Activated CD4-positive, CD25-positive, alpha-beta regulatory T cell treated with anti-CD3 and anti-CD28 coated beads, Interleukin-2, amount 50 U/mL, for 72 hours (primary cell): ENCODE results near the gene STK38L.
A peak's percentile ranks its signal among the peaks of the same experiment; 100 is the strongest.

ENCODE experiments used
- DNase-seq: peaks from one replicate; pipeline ENCODE4 v3.0.0; 2021

Gene STK38L

DNA sequence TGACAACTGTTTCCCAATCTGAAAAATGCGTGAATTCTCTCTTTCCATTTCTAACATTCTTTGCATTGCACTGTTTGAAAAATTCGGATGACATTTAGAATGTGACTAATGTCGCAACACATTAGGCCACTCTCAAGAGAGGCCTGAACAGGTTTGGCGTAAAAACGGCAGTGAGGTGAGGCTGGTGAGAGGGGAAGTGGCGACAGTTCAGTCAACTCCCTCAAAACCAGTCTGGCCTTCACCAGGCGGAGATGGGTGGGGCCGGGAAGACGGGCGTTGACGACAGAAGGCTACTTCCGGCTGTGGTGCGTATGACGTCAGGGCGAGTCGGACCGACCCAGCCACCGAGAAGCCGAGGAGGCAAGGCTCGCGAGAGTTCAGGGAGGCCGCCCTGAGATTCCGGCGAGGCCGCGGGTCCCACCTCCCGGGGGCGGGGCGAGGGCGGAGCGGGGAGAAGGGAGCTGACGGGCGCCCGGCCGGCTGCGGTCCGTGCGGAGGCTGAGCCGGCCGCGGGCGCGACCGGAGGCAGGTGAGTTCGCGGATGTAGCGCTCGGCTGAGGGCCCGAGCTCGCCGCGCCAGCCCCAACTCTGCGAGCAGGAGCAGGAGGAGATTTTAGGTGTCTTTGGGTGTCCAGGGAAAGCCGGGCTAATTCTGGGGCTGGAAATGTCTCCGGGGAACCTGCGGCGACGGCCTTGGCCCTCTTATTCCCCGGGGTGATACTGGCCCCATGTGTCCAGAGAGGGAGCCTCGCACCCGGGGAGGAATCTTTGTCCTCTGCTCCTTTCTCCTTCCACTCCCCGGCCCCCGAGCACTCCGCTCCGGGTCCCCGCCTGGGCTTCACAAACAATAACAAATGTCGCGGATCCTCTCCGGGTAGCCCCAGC is at the start of gene STK38L:
STK38L (plus strand) TSS at position 483 of the 885 bp plus-strand sequence. CDS start 53,435 bp downstream, outside the sequence.
- peak; percentile 99 for DNase-seq

DNA sequence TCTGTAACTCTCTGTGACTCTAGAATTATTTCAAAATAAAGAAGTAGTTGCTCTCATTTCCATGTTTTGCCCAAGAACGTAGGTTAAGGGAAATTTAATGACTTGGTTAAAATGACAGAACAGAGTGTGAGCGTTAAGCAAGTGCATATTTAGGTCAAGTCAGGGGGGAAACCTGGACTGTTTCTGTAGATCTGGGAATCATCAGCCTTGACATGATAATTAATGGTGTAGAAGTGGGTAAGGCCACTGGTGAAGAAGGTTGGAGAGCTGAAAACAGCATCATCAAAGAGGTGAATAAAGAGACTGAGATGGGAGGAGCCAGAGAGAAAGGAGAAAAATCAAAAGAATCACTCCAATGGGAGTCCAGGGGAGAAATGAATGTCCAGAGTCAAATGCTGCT is 49.4 kb upstream of the STK38L start:
- DNase-seq, result no peak

DNA sequence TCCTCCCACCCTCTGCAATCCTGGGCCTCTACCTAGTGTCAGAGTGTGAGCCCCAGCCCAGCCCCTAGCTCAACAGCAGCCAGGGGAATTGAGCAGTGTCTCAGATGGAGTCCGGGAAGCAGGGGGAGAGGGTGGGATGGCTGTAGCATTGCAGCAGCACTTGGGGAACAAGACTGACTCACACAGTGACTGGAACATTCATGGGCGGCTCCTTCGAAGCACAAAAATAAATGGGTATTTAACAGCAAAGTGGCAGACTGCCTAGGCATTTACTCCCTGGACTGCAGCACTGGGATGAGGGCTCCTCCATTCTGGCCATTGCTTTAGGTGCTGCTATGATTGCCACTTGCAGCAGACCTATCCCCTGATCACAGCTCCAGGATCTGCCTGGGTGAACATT is 46.0 kb upstream of the STK38L start:
- no peak for DNase-seq

DNA sequence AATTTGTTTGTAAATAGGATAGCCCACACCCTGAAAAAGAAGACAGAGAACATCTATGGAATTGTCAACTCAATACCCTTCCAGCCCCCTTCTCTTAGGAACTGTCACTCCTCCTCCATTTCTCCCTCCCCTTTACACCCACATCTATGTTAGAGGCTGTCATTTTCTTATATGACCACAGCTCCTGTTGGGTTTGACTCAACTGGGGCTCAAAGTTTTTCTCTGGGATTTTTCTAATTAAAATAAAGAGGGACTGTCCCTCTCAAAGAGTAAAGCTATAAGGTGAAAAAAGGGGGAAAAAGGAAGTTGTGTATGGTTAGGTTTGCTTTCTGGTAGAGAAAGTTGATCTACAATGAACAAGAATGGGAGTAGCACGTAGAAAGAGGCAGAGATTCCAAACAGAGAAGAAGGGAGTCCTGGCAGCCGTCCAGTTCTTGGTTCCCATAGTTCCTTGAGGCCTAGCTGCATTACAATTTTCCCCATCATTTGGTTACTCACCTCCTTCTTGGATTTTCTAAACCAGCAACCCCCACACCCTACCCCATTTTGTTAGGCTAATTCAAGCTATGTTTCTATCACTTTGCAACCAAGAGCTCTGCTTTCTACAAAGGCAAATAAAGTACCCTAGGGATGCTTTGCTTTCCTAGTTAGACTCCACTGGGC is 44.3 kb upstream of the STK38L start:
- no peak for DNase-seq

DNA sequence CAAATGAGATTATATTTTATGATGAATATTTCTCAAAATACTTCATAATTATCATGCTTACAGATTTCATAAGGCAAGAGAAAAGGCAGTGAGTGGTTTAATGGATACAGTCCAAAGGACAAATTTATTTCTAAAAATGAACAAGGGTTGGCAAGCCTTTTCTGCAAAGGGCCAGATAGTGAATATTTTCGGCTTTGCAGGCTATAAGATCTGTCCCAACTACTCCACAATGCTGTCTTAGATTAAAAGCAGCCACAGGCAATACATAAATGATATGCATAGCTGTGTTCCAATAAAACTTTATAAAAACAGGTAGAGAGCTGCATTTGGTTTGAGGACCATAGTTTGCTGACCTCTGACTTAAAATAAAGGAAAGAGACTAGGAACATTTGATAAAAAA is 42.9 kb upstream of the STK38L start:
- no peak for DNase-seq

DNA sequence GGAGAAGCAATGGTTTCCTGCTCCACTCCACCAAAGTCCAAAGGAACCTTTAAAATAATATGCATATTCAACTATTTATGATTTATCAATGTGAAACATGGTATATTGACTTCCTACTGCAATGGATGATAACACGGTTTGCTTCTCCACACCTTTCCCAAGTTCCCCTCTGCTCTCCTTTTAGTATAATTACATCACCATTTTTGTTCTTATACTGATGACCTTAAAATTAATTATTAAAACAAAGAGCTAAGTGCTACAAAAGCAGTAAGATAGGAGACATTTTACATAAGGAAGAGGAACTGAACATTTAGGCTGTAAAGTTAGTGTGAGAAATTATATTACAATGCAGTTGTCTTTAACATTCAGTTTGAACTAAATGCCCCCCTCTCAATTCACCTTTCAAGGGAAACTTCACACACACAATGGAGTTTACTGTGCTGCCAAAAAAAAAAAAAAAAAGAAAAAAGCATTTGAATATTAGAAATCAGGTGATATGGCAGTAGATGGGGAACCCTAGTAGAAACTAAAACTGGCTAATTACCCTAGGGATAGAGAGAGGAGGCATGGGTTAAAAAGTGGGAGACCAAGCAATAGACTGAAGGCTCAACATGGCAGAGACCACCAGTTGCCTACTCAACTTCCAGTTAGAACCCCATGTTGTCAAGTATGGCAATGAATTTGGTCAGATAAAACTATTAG is 37.1 kb upstream of the STK38L start:
- DNase-seq, result no peak

DNA sequence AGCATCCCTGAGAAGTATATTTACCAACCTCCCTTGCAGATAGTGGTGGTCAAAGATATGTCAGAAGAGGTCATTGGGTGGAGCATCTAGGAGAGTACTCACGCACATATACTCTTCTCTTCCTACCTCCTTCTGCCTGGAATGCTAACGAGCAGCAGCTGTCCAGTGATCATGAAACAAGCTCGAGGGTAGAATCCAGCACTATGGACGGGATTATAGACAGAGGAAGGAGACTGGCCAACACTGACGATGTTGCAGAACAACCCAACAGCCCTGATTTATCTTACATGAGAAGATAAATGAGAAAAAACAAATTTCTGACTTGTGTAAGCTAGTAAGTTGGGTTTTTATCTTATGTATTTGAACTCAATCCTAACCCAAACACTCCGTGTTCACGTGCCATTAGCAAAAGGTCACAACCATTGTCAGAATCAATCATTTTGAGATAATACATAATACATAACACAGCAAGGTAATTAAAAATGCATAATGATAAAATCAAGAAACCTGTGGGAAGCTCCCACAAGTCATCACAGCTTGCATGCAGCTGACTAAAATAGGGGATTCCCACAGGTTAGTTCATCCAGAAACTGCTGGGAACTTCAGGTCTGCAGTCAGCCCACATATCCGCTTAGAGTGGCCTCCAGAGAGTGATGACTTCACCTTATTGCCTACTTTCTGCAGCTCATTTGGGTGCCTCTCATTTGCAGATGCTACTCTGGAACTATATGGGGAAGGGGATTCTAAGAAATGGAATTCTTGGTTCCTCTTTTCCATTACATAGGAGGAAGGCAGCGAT is 36.3 kb upstream of the STK38L start:
- DNase-seq, result no peak

DNA sequence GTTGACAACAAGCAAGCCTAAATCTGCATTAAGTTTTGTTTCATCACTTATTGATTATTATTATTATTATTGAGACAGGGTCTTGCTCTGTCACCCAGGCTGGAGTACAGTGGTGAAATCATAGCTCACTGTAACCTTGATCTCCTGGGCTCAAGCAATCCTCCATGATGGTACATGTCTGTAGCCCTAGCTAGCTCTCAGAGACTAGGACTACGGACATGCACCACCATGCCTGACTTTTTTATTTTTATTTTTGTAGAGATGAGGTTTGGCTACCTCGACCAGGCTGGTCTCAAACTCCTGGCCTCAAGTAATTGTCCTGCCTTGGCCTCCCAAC is 35.7 kb upstream of the STK38L start:
- DNase-seq, result no peak

DNA sequence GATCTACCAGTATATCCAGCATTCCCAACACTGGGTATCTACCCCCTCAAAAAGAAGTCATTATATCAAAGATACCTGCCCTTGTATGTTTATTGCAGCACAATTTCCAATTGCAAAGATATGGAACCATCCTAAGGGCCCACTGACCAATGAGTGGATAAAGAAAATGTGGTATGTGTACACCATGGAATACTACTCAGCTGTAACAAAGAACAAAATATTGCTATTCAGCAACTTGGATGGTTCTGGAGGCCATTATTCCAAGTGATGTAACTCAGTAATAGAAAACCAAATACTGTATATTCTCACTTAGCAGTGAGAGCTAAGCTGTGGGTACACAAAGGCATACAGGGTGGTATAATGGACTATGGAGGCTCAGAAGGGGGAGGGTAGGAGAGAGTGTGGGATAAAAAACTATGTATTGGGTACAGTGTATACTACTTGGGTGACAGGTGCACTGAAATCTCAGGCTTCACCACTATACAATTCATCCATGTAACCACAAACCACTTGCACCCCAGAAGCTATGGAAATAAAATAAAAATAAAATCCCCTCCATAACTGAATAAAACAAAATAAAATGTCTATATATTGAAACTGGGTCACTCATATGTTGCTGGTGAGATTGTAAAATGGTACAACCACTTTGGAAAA is 34.7 kb upstream of the STK38L start:
- no peak for DNase-seq

DNA sequence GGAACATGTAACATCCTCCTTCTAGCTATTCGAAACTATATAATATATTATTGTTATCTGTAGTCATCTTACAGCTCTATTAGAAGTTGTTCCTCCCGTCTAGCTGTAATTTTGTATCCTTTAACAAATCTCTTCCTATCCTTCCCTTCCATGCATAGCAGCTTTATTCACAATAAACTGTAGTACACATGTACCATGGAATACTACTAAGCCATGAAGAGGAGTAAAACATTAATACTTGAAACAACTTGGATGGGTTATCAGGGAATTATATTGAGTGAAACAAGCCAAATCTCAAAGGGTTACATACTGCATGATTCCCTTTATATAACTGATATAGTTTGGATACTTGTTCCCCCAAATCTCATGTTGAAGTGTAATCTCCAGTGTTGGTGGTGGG is 33.9 kb upstream of the STK38L start:
- DNase-seq, result no peak

DNA sequence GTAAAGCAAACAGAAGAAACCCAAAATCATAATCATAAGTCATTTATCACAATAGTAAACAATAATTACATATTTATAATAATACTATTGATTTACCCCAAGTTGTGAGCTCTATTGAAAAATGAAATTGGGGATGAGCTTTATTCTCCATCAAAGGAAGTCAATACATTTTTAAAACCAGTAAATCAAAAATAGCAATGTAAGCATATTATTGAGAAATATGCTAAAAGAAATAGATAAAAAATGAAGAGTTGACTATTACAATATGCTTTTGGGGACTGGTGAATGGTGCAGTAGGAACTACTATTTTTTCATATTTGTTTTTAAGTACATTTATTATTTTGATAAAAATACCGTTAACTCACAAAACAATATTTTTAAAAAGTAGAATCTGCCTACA is 31.2 kb upstream of the STK38L start:
- no peak for DNase-seq

DNA sequence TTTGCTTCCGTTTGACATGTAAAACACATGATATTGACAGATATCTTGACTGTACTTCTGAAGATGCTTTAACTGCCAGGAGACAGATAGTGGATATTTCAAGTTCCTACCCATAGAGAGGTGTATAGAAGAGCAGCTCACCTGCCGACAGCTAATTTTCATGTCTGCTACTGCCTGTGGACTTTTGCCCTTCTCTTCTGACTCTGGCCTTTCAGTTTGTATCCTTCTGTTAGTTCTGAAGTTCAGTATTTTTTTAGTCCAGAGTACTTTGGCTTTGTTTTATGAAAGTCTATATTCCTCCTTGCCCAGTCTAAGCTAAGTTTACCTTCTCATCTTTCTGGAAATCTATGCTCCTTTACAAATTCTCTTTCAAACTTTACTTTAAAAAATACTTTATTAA is 30.8 kb upstream of the STK38L start:
- no peak for DNase-seq

DNA sequence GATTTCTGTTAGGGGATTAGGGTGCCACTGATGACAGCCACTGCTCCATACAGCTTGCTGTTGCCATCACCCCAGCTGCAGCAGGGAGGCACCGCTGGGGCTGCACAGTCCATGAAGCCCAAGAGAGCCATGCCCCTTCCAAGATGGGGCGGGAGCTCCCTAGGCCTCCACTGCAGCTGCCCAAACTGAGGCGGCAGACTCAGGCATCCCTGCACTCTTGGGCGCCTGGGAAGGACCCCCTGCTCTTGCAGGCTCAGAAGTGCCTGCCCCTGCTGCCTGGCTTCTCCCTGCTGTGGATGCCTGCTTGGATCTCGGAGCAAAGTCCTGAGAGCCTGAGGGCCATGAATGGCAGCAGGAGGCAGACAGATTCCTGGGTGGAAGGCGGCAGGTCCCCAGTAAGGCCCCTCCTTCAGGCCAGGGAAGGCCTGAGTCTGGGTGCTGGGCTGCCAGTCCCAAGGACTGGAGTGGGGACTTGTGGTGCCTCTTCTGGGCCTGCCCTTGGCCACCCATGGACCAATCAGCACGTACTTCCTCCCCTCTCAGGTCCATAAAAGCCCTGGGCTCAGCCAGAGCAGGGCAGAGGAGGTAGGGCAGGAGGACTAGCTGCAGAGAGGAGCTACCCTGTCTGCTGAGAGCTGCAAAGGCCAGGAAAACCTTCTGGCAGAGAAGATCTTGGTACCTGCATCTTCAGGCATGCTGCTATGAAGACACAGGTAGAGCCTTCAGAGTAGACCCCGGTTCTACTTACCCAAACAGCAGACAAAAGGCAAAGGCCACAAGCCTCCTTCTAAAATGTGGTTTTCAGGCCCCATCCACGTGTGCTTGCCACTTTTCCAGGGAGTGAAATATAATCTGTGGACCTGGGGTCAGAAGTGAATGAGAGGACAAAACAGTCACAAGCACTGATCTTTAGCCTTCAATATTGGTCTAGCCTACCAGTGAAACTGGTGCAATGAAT is 30.0 kb upstream of the STK38L start:
- DNase-seq, result no peak

DNA sequence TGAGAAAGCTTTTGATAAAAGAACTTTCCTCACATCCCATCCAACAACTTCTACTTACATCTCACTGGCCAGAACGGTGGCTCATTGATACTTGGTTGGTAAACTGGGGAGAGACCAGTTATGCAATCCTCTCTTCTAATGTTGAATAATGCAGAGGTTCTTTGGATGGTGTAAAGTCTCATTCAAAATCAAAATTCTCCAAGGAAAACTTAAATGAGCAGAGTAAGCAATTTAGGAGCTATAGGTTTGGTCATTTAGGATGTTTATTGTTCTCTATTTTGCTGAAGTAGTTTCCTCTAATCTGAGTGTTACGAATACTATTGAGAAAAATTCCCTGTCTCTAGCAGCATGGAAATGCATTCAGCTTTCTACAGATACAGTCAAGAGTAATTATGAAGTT is 26.5 kb upstream of the STK38L start:
- DNase-seq, result no peak

DNA sequence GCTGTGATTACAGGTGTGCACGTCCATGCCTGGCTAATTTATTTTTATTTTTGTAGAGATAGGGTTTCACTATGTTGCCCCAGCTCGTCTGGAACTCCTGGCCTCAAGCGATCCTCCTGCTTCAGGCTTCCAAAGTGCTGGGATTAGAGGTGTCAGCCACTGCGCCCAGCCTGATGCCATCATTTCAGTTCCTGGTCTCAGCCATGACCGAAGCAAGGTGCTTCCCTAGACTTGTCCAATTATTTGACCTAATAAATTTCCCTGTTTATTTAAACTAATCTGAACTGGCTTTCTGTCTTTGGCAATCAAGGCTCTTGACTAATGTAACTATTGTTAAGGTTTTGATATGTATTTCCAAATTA is 24.4 kb upstream of the STK38L start:
- no peak for DNase-seq

DNA sequence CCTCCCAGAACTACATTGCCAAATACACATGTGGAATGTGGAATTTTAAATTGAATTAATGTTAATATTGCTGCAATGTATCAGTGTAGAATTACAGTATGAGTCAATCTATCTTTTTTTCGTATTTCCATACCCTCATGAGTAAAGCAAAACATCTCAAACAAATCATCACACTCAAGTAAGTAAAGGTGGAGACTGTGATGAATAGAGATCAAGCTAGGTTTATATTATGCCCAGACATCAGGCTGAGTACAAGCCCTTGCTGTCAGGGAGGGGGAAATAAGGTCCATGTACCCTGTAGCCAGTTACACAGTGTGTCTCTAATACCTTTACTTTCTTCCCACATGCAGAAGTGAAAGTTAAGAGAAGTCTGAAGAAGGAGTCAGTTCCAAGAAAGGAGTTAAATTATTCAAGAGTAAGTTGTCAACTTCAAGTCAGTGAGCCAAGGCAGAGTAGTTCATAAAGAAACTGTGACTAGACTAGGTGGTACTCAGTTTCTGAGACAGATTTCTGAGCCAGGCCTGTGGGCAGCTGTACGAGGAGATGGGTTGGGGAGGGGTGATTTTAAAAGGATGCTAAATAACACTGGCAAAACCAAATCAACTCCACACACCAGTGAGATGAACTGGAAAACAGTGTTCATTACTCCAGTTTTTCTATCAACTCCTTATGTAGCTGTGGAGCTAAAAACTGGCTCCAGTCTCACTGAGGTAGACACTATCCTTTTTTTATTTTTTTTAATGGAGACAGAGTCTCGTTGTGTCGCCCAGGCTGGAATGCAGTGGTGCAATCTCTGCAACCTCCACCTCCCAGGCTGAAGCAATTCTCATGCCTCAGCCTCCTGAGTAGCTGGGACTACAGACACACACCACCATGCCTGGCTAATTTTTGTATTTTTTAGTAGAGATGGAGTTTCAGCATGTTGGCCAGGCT is 23.8 kb upstream of the STK38L start:
- DNase-seq, result no peak

DNA sequence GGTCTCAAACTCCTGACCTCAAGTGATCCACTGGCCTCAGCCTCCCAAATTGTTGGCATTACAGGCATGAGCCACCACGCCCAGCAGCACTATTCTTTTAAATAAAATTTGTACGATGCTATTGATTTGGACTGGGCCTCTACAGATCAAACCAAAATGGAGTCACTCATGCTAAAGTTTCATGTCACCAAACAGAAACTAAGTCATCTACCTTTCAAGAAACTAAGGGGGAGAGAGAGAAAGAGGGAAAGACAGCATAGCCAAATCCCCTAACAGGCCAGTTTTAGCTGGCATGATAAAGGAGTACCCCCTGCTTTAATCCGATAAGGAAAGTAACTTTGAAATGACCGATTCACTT is 23.1 kb upstream of the STK38L start:
- no peak for DNase-seq

DNA sequence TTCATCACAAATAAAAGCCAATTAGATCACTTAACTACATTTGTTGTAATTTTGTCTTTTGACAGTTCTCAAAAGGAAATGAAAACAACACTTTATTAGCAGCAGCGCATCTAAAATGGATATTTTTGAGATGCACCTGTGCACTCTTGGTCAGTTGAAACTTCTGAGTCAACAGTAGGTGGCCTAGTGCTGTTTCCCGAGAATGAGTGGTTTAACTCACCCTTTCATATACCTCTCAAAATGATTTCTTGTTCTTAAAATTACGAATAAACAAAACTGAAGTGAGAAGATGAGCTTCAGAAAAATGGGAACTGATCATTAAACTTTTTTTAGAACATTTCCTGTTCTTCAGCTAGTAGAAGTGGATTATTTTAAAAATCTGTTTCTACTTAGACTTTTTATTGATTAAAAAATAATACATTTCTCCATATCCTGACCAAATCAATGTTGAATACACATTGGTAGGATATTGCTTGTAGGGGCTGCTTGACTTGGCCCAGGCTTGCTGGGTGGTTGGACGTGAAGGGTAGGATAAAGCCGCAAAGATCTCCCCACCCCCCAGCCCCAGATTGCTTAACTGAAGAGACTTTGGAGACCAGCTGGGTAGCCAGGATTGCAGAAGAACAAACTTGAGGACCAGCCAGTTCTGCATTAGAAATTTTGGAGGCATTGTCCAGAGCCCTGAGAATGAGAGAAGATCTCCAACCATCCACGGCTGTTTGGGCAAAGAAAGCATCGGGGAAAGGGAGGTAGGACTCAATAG is 22.3 kb upstream of the STK38L start:
- DNase-seq, result no peak

DNA sequence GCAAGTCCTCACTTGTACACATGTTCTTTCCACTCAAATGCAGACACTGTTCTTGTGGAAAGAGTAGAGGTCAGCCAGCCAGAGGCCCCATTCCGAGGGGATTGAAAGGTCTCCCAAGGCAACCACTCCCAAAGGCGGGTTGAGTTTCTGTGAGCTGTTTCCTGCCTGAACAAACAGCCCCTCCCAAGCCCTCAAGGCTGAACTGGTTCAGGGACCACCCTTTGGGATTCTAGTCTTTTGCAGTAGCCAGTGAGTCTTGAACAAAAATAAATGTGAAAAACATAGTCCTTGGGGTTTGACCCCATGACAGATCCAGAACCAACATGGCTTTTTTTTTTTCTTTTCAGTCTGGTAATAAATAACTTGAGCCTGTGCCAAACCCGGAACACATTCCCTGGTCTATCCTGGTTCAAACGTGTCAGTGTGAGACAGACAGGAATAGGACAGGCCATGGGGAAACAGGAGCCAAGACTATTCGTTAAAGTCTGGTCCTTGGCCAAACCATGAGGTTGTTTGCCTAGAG is 17.6 kb upstream of the STK38L start:
- DNase-seq, result no peak
